CD4-positive, alpha-beta T cell treated with Interleukin-4 for 1 hour (primary cell): ENCODE data around the gene AATF.

Source experiments
- DNase-seq, 2 donors: peaks; one replicate each; pipeline ENCODE4 v3.0.0-alpha.2; 2020 to 2022

Gene AATF, protein sequence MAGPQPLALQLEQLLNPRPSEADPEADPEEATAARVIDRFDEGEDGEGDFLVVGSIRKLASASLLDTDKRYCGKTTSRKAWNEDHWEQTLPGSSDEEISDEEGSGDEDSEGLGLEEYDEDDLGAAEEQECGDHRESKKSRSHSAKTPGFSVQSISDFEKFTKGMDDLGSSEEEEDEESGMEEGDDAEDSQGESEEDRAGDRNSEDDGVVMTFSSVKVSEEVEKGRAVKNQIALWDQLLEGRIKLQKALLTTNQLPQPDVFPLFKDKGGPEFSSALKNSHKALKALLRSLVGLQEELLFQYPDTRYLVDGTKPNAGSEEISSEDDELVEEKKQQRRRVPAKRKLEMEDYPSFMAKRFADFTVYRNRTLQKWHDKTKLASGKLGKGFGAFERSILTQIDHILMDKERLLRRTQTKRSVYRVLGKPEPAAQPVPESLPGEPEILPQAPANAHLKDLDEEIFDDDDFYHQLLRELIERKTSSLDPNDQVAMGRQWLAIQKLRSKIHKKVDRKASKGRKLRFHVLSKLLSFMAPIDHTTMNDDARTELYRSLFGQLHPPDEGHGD

DNA sequence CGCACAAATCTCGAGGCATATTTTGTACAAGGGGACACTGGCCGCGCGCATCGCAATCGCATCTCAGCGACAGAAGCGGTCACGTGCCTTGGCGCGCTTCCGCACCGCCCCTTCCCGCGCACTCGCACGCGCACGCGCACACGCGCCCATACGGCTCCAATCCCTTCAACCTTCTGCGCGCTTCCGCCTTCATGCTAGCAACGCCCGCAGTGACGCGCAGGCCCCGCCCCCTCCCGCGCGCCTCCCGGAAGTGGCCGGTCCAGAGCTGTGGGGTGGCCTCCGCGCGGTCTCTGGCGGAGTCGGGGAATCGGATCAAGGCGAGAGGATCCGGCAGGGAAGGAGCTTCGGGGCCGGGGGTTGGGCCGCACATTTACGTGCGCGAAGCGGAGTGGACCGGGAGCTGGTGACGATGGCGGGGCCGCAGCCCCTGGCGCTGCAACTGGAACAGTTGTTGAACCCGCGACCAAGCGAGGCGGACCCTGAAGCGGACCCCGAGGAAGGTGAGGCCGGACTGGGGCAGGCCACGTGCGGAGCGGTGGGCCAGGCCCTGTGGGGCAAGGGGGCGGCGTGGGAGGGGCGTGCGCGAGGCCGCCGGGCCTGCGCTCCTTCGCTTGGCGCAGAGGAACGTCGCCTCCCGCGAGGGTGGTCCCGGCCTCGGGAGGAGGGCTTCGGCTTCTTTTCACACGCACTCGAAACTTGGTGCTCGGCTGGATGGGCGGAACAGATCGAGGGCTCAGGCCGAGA, at the start of gene AATF:
Gene AATF, plus strand, starts transcription at position 238 of the 744 bp plus-strand sequence. Its CDS starts 172 bp downstream, at position 410.
- DNase-seq = peak; percentile 96 to 97

DNA sequence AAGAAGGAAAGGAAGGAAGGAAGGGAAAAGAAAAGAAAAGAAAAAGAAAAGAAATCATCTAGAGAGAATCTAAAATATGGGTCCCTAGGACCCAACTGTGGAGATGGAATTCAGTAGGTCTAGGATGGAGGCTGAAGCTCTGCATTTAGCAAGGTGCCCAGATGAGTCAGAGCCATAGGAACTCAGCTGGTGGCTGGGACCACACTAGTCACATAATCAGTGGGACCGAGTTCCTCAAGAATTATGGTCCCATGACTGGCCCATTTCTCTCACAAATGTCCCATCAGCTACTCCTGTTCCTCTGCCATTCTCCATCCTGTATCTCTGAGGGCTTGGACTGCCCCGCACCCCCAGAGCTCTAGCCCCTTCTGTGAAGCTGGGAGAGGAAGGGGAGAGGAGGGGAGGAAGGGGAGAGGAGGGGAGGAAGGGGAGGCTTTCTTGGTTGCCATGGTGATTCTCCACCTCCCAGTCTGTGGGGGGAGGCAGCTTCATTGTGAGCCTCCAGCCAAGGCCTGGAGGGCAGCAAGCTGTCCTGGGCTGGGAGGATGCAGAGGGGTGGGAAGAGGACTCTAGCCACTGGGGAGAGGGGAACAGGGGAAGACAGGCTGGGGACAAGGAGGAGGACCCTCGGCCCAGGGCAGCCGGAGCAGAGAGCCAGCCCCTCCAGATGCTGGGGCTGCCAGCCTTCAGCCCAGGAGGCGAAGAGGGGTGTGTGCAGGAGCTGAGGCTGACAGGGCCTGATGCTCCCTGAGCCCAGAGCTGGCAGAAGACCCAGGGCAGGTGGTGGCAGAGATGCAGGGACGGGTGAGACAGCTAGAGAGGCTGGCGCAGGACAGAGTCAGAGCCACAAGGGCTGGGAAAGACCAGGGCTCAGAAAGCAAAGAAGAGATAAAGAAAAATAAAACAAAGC, 49.2 kb upstream of the AATF start:
- no peak for DNase-seq

DNA sequence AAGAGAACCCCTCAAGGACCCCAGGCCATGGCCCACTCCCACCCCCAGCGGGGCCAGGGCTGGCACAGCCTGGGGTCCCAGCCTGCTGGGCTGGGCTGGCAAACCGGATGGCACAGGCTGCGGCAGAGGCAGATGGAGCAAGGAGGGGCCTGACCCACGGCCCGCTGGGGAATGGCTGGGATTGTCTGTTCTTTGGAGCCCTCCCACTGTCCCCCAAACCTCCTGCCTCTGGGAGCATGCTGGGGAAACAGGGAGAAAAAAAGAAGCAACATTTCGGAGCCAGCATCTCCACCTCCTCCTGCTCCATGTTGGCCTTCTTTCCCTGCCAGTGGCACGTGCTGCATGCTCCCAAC, 48.6 kb upstream of the AATF start:
- no peak for DNase-seq

DNA sequence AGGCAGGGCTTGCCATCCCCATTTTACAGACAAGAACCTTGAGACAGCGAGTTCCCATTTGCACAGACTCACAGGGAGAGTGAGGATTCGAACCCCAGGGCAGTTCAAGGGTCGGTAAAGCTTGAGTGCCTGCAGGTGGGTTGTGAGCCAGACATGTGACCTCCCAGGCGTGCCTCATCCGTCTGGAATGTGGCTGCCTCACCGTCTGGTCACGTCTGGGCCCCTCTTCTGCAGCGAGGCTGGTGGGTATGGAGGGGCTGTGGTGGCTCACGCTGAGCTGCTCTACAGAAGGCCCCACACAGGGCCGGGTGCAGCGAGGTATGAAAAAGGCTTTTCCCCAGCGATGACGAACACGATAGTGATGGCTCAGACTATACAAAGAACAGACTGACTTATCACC, 47.2 kb upstream of the AATF start:
- DNase-seq = no peak

DNA sequence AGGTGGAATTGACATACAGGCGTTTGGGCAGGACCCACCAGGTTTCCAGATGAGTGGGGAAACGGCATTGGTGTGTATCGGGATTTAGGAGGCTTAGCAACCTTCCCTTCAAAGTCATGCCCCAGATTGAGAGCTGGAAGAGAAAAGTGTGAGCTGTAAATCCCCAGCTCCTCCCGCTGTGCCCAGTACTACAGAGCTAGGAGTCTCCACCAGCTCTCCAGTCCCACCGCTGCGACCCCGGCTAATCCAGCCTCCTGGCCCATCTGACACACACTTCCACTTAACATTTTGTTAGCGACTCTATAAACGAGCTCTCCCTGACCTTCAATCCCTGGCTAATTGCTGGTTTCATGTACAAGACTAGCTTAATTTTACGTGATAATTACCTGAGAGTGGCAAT, 41.3 kb upstream of the AATF start:
- no peak for DNase-seq

DNA sequence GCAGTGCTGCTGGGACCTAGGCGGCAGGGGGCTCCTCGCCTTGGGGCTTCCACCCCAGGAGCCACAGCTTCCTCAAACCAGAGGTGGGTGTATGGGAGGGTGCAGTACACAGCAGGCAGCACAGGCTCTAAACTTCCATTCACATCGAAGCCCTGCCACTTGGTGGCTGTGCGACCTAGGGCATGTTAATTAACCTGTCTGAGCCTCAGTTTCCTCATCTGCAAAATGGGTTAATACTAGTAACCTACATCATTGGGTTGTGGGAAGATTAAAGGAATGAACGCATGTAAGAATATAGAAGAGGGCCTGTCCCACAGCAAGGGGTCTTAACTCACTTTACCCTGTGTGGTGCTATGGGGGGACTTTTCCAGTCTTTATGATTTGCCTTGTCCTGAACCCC, 38.2 kb upstream of the AATF start:
- DNase-seq = no peak

DNA sequence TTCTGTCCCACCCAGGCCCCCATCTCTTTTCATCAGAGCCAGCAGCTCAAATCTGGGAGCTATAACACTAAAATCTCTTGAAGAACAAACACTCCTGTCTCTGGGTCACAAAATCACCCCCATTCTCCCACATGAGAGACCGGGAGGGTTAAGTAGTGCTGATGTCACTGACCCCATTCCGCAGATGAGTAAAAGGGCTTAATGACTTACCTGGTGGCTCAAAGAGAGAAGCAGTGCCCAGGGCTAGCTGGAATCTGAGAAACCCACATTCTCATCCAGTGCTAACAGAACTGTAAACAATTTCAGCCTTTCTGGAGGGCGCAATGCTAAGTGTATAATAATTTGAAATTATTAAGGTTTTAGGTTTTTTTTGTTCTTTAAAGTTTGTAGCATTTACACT, 37.8 kb upstream of the AATF start:
- no peak for DNase-seq

DNA sequence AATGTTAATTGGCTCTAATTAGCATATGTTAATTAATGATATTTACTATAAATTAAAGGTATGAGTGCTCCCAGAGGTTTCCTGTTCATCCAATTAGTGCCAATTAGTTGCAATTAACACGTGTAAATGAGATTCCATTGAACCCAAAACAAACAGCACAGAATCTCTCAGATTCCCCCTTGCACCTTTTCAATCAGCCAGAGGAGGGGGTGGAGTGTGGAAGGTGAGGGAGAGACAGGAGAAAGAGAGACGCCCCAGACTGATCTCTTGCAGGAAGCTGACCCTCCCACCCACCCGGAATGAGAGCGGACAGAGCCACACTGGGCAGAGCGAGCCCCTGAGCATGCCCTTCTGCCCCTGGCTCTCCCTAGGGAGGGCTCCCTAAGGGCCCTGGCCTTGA, 35.6 kb upstream of the AATF start:
- no peak for DNase-seq

DNA sequence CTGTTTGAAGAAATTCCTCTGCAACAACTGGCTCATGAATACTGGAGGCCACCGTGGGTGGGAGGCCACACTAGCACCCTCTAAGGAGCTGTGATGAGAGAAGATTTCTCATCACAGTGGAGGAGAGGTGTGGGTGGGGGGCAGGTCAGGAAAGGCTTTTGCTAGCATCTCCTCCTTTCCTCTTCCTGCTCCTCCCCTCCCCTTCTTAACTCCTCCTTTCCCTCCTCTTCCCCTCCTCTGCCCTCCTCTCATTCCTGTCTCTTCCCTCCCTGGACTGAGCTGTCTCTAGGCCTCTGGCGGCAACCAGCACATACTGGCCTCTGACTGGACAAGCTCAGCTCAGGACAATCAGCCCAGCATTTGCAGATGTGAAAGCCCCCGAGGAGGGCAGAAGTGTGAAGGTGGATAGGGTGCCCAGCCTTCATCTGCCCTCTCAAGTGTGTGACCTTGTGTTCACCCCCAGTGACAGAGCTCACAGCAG, 30.5 kb upstream of the AATF start:
- DNase-seq = no peak

DNA sequence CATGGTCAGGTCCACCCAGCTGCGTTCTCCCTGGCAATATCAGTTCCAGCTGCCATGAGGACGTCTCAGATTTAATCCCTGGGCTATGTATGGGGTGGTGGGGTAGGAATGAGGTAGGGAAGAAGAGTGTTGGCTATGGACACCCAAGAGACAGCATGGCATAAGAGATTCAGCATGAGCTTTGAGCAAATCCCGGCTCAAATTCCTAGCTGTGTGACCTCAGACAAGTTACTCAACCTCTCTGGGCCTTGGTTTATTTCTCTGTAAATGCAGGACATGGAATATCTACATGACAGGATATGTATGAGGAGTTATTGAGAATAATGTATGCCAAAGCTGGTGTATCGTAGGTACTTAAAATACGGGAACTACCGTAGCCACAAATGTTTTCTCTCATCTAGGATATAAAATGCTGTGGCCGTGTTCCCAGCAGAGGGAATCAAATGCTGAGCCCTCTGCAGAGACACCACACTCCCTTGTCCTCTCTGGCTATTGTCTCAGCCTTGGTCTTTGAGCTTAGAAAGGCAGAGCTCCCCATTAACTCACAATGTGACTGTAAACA, 29.3 kb upstream of the AATF start:
- DNase-seq = no peak

DNA sequence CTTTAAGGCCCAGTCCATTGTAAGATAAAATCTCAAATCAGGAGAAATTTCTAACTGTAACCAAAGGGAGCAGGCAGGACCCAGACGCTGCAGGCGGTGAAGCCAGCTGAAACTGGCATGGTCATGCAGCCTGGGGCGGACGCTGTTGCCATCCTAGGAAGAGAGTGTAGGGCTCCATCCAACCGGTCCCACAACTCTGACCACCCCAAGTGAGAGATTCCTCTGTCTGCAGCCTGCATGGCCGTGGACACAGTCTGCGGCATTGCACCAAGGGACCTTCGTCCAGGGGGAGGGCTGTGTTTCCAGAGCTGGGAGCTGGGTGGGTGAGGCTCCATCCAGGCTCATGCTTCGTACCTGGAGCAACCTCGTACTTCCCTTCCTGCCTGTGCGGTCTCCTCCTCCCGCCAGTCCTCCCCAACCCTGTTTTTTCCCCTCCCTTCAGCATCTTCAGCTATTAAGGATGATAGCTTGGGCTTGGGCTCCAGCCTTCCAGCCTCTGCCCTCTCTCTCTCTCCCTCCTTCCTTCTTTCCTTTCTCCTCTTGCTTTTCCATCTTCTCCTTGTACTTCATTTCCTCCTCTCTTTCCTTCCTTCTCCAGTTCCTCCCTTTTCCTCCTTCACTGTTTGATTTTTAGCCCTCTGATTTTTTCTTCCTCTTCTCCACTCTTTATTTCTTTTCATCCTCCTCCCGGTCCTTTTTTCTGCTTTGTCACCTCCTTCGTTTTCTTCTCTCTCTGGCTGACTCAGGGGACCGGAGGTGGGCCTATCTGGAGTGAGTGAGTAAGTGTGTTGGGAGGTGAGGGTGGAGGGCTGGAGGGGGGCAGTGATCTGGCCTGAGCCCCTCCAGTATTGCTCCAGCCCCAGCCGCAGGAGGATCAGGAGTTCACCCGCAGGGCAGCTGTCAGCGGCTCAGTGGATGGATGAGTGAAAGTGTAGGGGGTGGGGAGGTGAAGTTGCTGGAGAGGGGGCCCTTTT, 28.4 kb upstream of the AATF start:
- DNase-seq = no peak

DNA sequence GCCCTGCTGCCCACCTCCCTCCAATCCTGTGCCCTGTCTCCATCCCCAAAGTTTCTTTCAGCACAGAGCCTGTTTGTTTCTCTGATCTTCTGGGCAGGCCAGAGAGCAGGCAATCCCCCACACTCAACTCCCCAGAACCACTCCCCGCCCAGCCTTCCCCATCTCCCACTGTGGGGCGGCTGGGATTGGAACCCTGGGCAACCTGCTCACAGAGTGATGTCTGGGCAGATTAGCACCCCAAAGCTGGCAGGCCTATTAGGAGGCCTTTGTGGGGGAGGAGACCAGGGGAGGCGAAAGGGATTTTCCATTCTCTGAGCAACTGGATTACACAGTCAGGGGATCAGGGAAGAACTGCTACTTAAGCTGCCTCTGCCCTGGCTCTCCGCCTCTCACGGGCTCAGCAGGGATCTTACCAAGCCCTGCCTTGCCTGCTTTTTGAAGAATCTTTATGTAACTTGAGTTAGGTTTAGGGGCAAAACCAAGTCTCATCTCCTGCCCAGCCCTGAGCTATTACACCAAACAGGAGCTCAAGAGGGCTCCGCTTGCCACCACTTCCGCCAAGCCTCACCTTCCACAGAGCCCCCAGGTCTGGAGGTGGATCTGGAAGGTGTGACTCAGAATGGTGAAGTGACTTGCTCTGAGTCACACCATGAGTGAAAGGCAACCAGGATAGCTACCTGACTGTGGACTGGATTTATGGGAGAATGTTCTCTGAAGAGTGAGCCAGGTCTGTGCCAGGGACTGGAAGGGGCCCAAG, 27.5 kb upstream of the AATF start:
- DNase-seq = no peak

DNA sequence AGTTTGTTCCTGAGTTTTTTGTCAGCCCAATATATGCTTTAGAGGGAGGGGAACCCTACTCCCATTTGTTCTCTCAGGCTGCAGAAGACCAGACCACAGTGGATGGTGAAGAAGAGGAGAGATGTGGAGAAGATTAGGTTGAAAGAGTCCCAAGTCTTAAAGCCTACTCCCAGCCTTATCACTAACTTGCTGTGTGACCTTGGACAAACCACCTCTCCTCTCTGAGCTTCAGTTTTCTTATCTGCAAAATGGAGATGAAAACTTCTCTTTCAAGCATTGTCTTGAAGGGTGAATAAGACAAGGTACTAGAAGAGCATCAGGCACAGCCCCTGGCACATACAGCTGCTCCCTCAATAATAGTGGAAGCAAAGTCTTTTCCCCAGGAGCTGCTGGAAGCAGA, 26.6 kb upstream of the AATF start:
- DNase-seq = no peak

DNA sequence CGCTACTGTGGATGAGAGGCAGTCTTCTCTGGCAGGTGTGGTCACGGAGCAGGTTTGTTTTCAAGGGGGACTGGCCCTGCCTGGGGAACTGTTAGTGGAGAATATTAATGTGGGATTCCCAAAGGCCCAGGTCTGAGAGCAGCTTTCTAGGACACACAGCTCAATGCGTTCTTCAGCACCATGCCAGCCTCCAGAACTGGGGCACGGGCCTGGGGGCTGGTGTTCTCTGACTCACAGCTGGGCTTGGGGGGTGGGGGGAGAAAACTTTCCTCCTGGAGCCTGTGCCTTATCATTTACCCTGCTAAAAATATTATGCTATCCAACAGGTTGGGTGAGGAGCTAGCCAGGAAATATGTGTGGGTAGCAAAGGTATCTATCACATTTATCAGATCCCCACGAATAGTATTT, 24.9 kb upstream of the AATF start:
- no peak for DNase-seq

DNA sequence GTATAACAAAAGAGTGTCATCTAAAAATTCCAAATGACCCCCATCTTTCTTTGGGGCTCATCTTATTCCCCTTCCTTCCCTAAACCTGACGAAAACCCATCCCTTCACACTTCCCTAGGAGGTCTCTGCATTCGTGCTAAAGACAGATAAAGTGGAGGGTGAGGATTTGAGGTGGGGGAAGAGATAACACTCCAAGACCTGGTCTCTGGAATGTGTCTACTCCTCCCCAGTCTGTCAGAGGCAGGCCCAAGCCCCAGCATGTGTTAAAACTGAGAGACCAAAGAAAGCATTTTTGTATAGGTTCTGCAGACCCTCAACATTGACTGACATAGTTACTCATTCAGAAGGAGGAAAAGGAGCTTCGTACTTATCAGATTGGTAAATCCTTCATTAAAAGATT, 22.5 kb upstream of the AATF start:
- no peak for DNase-seq

DNA sequence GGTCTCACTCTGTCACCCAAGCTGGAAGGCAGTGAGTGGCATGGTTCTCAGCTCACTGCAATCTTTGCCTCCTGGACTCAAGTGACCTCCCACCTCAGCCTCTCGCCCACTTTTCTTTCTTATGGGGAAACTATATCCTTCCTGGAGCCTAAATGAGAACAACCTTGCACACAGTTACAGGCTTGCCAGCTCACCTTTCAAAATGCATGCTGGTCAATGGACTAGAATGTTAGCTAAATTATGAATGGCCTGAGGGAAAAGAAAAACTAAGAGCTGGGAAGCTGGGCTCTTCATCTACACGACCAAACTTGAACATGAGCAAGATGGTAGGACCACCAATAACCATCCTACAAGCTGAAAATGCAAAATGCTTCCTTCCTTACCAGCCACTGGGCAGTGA, 22.1 kb upstream of the AATF start:
- no peak for DNase-seq

DNA sequence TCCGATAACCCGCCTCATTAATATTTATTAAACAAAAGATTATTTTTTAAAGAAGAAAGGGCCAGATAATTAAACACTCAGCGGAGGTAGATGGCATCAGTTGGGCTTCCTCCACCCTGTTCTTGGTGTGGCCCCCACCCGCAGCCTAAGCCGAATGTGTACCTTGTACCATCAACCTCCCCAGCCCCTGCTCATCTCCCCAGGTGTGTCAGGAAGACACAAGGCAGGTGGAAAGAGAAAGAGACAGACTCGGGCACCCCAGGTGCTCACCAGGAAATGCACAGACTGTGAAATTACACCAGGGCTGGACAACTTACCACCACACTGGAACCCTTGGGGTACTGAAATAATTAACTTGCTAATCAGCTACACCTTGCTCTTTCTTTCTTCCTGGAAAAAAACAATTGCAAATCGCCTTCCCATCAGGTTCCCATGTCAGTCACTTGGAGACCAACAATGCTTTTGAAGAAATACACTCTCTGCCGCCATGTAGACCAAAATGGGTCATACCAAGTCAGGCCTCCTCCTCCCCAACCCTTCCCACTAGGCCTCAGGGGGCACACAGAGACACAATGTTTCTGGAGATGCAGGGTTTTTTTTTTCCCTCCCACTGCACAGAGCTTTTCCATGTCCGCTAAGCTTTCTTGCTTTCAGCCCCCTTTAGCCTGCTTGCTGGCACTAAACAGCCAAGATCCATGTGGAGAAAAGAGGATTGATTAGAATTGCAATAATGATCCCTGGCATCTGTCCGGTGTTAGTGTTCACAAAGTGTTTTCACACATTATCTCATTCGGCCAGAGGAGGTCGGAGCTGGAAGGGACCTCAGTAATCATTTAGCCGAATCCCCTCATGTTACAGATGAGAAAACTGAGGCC, 20.0 kb upstream of the AATF start:
- no peak for DNase-seq

DNA sequence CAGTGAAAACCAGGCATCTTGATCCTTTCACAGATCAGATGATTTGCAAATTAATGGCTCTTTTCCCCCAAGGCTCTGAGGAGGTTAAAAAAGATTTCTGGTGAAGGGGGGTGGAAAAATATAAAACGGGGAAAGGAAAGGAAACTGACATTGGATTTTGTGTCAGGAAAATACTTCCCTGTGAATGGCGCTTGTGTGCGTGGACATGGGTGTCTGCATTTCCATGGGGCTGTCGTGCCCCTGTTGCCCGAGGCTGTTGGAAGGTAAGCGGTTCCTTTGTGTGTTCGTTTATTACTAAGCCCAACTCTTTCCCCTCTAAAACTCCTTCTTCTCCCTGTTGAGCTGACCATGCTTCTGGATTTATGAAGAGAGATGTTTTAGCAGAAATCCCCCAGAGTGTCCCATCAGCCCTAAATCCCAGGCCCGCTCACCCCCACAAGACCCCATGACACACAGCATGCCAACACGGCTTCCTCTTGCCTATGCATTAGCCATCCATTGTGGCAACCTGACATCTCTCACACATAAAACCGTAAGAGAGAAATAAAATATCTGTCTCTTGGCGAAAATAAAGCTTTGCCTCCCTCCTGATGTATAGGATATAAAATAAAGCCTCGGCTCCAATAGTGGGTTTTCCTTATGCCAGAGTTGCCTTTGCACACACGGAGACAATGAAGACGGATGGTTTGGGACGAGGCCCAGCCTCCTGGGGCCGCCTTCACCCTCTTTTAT, 18.7 kb upstream of the AATF start:
- DNase-seq = no peak

DNA sequence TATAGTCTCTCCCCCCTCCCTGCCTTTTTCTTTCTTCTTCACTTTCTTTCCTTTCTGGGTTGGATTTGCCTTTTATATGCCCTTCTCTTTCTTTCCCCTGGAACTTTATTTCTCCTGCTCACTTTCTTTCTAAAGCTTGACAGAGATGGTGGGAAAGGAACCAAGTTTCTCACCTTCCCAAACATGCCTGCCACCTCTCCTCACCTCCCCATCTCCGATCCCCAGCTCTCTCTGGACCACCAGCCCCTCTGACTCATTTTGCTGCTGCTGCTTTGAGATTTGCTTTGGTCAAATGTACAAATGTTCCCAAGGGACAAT, 18.2 kb upstream of the AATF start:
- no peak for DNase-seq
